Lung (tissue), 12 donors: ENCODE data around the gene MIF. TPM values are rescaled to one million over a fixed set of nuclear protein-coding genes. Genes with fewer than 3 reads are reported as not detected.

Experiments used
- ATAC-seq: fragments of 200-7000 bp; cut with Tn5 transposase; one replicate; pipeline ENCODE4 v1.9.1; 2020; ENCODE audit warnings: moderate number of reproducible peaks; ENCODE audit not compliant: insufficient read depth, low FRiP score
- DNase-seq, 3 donors: peaks; one replicate each; pipeline ENCODE4 v3.0.0-alpha.2; 2013 to 2017
- H3K27ac ChIP-seq, 2 donors: one replicate each; pipeline ENCODE4 v1.5.1; 2013; ENCODE audit warnings: mild to moderate bottlenecking in 2 of 2, moderate library complexity in 2 of 2, control low read depth in 1 of 2, inconsistent platforms in 1 of 2, low read depth in 1 of 2, low read length in 1 of 2
- H3K27me3 ChIP-seq, 3 donors: one replicate each; pipeline ENCODE4 v1.5.1; 2013; ENCODE audit warnings: low read length in 2 of 3; ENCODE audit not compliant: control insufficient read depth in 3 of 3, insufficient read depth in 3 of 3
- H3K36me3 ChIP-seq, 4 donors: one replicate each; pipeline ENCODE4 v1.5.1; 2013; ENCODE audit warnings: low read length in 4 of 4, mild to moderate bottlenecking in 1 of 4, moderate library complexity in 1 of 4; ENCODE audit not compliant: control insufficient read depth in 4 of 4, insufficient read depth in 4 of 4
- H3K4me1 ChIP-seq, 5 donors: one replicate each; pipeline ENCODE4 v1.5.1; 2013; ENCODE audit warnings: low read length in 5 of 5, mild to moderate bottlenecking in 2 of 5, moderate library complexity in 1 of 5; ENCODE audit not compliant: control insufficient read depth in 5 of 5, insufficient read depth in 5 of 5
- H3K4me3 ChIP-seq: one replicate; pipeline ENCODE4 v1.5.1; 2013; ENCODE audit warnings: mild to moderate bottlenecking, control low read depth, moderate library complexity
- H3K9ac ChIP-seq, 2 donors: one replicate each; pipeline ENCODE4 v1.5.1; 2013; ENCODE audit warnings: low read length in 2 of 2, control low read depth in 1 of 2; ENCODE audit not compliant: insufficient read depth in 1 of 2
- H3K9me3 ChIP-seq, 4 donors: one replicate each; pipeline ENCODE4 v1.5.1; 2013; ENCODE audit warnings: low read length in 3 of 4, mild to moderate bottlenecking in 1 of 4, moderate library complexity in 1 of 4; ENCODE audit not compliant: control insufficient read depth in 4 of 4, insufficient read depth in 3 of 4
- CTCF ChIP-seq: IDR thresholded peaks from 2 replicates; pipeline ENCODE4 v1.5.1; 2012; ENCODE audit warnings: mild to moderate bottlenecking; ENCODE audit errors: control extremely low read depth, extremely low read depth
- WGBS, 2 donors: extraction: QIAGEN DNeasy Blood & Tissue Kit; methylation state at CpG; one replicate each; pipeline ENCODE4 v1.1.7; 2013; 5-methylcytosine and 5-hydroxymethylcytosine counted together
- polyA plus RNA-seq, 2 donors: library from polyadenylated mRNA; stranded (reverse); fragments of 200-250 nt; gene quantifications; one replicate each; pipeline ENCODE4 v1.2.1, GENCODE V29; 2013
- total RNA-seq, 2 donors: library from RNA; depleted of rRNA in 1 of 2; stranded (reverse); fragments of >200 nt in 1 of 2; gene quantifications; one replicate each; pipeline ENCODE4 v1.2.1, GENCODE V29; 2014 to 2021
- donor health status: control.
- donor health status: control.
- donor health status: Bipolar disorder and iron deficiency.
- donor health status: healthy.
- donor health status: DM: yes; HTN: yes; CAD: no.

MIF gene
- total and polyA plus RNA-seq, 4 donors, result 71.8 to 887 (median 801) TPM

GRCh38 chr22:23849009-23850006, 44.9 kb upstream of the MIF start:
- peaks cover 4 to 13% (median 9%) of the 10 kb centered on the region in 5 donors for H3K4me1 ChIP-seq
- ATAC-seq (peak; percentile 88), DNase-seq (peak; percentile 78 to 88 (median 83))
- WGBS, 2 donors, result 27 to 40% methylated on average over 50 to 62 of the region's 62 CpGs
- H3K36me3 ChIP-seq, result no peaks in the 10 kb centered on the region
- no peaks in the 10 kb centered on the region for H3K9me3 ChIP-seq
- TF ChIP-seq CTCF, result peak; percentile 97
- H3K9ac ChIP-seq, result no peak overlapping the region
- H3K4me3 ChIP-seq, result no peak overlapping the region
- H3K27ac ChIP-seq, result no peak overlapping the region
- H3K27me3 ChIP-seq, result no peaks in the 10 kb centered on the region

- DNase-seq (no peak), ATAC-seq (no peak)
- no peak for TF ChIP-seq CTCF
- H3K27me3 ChIP-seq, result no peaks in the 10 kb centered on the region
- H3K36me3 ChIP-seq, result no peaks in the 10 kb centered on the region
- peaks cover 0 to 13% (median 4%) of the 10 kb centered on the region in 5 donors for H3K4me1 ChIP-seq
- no peak overlapping the region for H3K9ac ChIP-seq
- H3K4me3 ChIP-seq, result no peak overlapping the region
- 86 to 90% methylated on average over 16 of the region's 16 CpGs for WGBS, 2 donors
- H3K9me3 ChIP-seq, result no peaks in the 10 kb centered on the region
- H3K27ac ChIP-seq, result no peak overlapping the region
Measured at GRCh38 chr22:23850136-23850611, 44.0 kb upstream of the MIF start.

- peak overlapping the region in 1 of 2 donors; percentile 71 for H3K9ac ChIP-seq
- peak overlapping the region; percentile 77 to 86 for H3K27ac ChIP-seq
- H3K27me3 ChIP-seq, result no peaks in the 10 kb centered on the region
- no peaks in the 10 kb centered on the region for H3K36me3 ChIP-seq
- WGBS, 2 donors, result 1 to 6% methylated on average over 51 to 58 of the region's 58 CpGs
- no peak for TF ChIP-seq CTCF
- H3K9me3 ChIP-seq, result no peaks in the 10 kb centered on the region
- DNase-seq, result peak; percentile 62 to 65 (median 64)
- peaks cover 0 to 15% (median 2%) of the 10 kb centered on the region in 5 donors for H3K4me1 ChIP-seq
- peak; percentile 37 for ATAC-seq
- peak overlapping the region; percentile 24 for H3K4me3 ChIP-seq
Measured at GRCh38 chr22:23856721-23857605, 37.2 kb upstream of the MIF start.
